NT2/D1 (cell line): ENCODE results near the gene XKRX.

Experiments
- DNase-seq: peaks from one replicate; pipeline ENCODE4 v3.0.0-alpha.2; 2011; ENCODE audit warnings: low read depth, low spot score
- H3K27me3 ChIP-seq: 2 replicates; pipeline ENCODE4 v1.6.0; 2011; ENCODE audit warnings: mild to moderate bottlenecking; ENCODE audit not compliant: insufficient read length, insufficient read depth
- H3K36me3 ChIP-seq: 2 replicates; pipeline ENCODE4 v1.6.1; 2011; ENCODE audit warnings: mild to moderate bottlenecking, low read length, mixed read lengths; ENCODE audit not compliant: insufficient read depth, insufficient read length
- H3K4me1 ChIP-seq: 2 replicates; pipeline ENCODE4 v1.5.1; 2011; ENCODE audit not compliant: insufficient read depth, insufficient read length
- H3K4me3 ChIP-seq: 2 replicates; pipeline ENCODE4 v1.5.1; 2011; ENCODE audit warnings: low read depth; ENCODE audit not compliant: insufficient read length
- H3K9ac ChIP-seq: 2 replicates; pipeline ENCODE4 v1.6.0; 2011; ENCODE audit warnings: low read depth; ENCODE audit not compliant: insufficient read length
- H3K9me3 ChIP-seq: 2 replicates; pipeline ENCODE4 v1.5.1; 2011; ENCODE audit warnings: mild to moderate bottlenecking, low read length; ENCODE audit not compliant: insufficient read depth
- SUZ12 ChIP-seq: IDR thresholded peaks from 2 replicates; pipeline ENCODE4 v1.6.1; 2011; ENCODE audit not compliant: insufficient read length, insufficient read depth; ENCODE audit errors: extremely low read depth
- YY1 ChIP-seq: IDR thresholded peaks from 2 replicates; pipeline ENCODE4 v1.6.1; 2011; ENCODE audit not compliant: insufficient read length, insufficient read depth
- ZNF274 ChIP-seq: IDR thresholded peaks from 2 replicates; pipeline ENCODE4 v1.6.1; 2011; ENCODE audit warnings: mild to moderate bottlenecking, low read depth, low read length

The XKRX gene

DNA sequence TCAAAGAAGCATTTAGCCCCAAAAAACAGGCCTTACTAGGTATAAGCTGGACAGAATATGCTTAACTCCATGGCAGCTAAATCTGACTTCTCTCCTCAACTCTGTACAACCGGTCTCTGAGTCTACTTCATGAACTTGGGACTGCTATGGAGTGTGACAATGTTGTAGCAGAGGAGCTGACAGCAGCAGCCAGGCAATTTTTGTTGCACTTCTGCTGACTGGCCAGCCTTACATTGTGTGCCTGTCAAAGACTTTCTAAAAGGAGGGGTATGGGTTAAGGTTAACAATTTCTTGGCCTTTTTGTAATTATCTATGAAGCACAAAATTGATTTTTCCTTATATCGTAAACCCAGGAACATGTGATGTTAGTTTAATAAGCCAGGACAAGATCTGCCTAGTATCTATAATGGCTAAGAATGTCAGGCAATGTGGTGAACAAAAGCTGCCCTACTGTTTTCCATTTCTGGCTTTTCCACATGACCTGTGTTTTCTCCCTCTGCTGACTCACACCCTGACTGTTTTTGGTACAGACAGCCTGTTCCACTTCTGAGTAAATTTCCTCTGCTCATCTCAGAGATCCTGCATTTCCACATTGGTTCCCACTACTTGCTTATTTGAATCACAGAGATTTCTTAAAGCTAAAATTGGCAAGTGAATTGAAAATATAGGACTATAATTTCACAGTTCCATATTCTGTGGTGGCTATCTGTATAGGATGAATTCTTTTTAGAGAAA, 63.9 kb downstream of the XKRX start:
- Histone ChIP-seq H3K4me1 (no peaks in the 10 kb centered on the region), H3K9me3 (no peaks in the 10 kb centered on the region), H3K27me3 (no peaks in the 10 kb centered on the region), H3K9ac (no peak overlapping the region), H3K4me3 (no peak overlapping the region), H3K36me3 (no peaks in the 10 kb centered on the region)
- TF ChIP-seq SUZ12 = no peak
- TF ChIP-seq YY1 = no peak
- TF ChIP-seq ZNF274 = no peak
- DNase-seq = no peak
